Measurements from ENCODE around the gene OXSM.

The OXSM gene

DNA sequence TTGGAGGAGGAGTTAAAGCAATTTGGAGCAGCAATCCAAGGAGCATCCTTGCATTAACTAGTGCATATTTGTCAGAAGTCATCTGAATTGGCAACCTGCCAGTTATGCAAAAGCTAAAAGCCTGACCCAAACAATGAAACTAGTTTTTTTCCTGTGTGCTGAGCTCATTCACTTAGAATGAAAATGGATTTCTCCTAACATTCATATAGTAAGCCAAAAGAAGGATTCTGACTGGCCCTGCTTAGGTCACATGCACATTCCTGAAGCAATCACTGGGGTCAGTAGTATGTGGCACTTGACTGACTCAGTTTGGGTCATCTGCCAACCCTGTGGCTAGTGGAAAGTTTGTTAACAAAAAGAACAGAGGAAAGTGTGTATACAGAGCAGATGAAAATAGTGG is 30.5 kb downstream of the OXSM start:
- H3K4me3 ChIP-seq (ENCODE audit: low read length): no peak overlapping the region
- no peak for TF ChIP-seq CTCF (conservative IDR thresholded peaks at IDR 0.05; ENCODE audit: low read depth, low read length)
- peak; percentile 98 for DNase-seq (ENCODE audit: low read depth)

- H3K4me3 ChIP-seq (ENCODE audit: low read length): peak overlapping the region; percentile 1
- no peak for DNase-seq (ENCODE audit: low read depth)
- TF ChIP-seq CTCF (conservative IDR thresholded peaks at IDR 0.05; ENCODE audit: low read depth, low read length): no peak
Observed at GRCh38 chr3:25820816-25821486, 31.1 kb downstream of the OXSM start.

DNA sequence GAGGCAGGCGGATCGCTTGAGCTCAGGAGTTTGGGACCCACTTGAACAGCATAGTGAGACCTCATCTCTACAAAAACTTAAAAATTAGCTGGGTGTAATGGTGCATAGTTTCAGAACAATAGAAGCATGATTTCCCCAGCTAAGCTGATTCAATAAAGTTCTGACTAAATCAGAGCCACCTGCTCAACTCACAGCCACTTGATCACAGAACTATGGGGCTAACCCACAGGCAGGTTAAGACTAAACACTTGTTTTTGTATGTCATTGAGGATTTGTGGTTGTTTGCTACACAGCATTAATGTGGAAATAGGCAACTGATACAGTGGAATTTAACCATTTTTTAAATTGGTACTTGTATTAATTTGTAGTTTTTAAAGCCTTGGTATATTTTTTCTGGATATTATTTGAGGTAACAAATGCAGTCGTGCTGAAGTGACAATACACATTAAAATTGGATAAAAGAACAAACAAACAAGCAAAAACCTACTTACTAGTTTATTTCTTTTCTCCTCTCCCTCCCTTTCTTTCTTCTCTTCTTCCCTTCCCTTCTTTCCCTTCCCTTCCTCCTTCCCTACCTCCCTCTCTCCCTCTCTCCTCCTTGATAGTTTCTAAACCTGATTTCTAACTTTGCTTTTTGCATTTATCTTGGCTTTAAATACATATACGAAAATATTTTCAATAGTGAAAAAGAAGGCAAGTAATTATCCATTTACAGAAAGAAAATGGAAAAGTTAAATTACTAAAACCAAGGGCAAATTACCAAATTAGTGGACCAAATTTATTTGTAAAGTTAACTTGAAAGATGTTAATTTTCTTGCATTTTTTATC is 32.1 kb downstream of the OXSM start:
- no peak for TF ChIP-seq CTCF (conservative IDR thresholded peaks at IDR 0.05; ENCODE audit: low read depth, low read length)
- no peak for DNase-seq (ENCODE audit: low read depth)
- no peak overlapping the region for H3K4me3 ChIP-seq (ENCODE audit: low read length)

DNA sequence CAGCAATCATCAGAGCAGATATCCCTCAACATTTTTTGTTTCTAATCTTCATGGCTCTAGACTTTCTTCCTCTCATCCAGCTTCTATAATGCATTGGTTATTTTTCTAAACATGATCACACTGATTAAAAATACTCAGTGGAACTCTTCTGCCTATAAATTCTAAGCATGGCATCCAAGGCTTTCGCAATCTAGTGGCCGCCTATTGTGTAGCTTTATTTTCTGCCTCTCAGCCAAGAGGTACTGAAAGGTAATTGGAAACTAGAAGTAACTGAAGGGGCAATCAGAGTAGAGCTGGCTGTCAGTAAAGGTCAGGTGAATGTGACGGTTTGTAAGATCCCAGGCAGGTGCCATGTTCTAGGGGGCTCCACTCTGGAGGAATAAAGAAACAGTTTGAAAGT is 33.4 kb downstream of the OXSM start:
- TF ChIP-seq CTCF (conservative IDR thresholded peaks at IDR 0.05; ENCODE audit: low read depth, low read length): no peak
- no peak for DNase-seq (ENCODE audit: low read depth)
- H3K4me3 ChIP-seq (ENCODE audit: low read length): no peak overlapping the region

GRCh38 chr3:25826510-25826909 is 36.6 kb downstream of the OXSM start:
- H3K4me3 ChIP-seq (ENCODE audit: low read length): no peak overlapping the region
- DNase-seq (ENCODE audit: low read depth): no peak

DNA sequence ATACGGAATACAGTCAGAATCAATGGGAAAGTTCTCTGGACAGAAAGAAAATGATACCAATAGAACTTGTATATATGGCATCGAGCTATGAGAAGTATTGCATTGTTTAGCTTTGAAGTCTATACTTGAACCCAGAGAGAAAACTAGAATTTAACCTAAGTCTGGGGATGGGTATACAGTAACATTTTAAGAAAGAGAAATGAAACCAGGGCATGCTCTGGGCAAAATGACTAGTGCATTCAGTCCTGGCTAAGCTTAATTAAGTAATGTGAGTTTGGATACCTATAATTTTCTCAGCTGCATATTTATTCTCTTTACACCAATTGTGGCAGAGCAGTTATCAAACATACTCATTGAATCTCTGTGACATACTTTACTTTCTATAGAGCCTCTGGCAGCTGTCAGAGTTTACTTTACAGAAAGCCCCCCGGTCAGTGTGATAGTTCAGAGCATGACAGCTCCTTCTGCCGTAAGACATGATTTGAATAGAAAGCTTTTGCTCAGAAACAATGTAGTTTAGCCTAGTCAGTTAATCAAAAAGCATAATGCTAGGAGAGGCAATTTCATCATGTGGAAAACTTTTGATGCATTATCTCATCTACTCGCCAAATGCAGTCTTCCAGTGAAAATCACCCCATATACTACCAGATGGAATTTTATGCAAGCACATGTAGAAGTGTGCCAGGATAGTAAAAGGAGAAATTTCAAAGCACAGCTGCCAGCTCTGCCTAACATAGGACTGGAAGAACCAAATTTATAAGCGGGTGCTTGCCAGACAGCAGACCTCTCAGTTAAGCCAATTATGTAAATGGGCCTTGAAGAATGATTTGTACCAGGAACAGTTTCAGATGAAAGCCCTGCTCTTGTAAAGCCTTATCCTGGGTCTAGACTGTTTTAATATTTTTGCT is 40.7 kb downstream of the OXSM start:
- H3K4me3 ChIP-seq (ENCODE audit: low read length): no peak overlapping the region
- DNase-seq (ENCODE audit: low read depth): peak; percentile 78
- TF ChIP-seq CTCF (conservative IDR thresholded peaks at IDR 0.05; ENCODE audit: low read depth, low read length): no peak

More at GRCh38 chr3:25826510-25826909, 36.6 kb downstream of the OXSM start:
- TF ChIP-seq CTCF (conservative IDR thresholded peaks at IDR 0.05; ENCODE audit: low read depth, low read length): no peak

Data from retinal pigment epithelial cell (primary cell).